HG03520 (cell line): ENCODE results near the gene OR2T12.
"Not testable (repeated sequence)": the region's sequence is repeated elsewhere in the genome, so short reads cannot be mapped to it uniquely, and the experiment has no call there.

Source experiments
- ATAC-seq: cut with Tn5 transposase; IDR thresholded peaks from one replicate; pipeline ENCODE4 v1.9.1; 2021; ENCODE audit warnings: mild to moderate bottlenecking, moderate library complexity; ENCODE audit not compliant: unreplicated experiment

OR2T12 gene, protein sequence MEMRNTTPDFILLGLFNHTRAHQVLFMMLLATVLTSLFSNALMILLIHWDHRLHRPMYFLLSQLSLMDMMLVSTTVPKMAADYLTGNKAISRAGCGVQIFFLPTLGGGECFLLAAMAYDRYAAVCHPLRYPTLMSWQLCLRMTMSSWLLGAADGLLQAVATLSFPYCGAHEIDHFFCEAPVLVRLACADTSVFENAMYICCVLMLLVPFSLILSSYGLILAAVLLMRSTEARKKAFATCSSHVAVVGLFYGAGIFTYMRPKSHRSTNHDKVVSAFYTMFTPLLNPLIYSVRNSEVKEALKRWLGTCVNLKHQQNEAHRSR

DNA sequence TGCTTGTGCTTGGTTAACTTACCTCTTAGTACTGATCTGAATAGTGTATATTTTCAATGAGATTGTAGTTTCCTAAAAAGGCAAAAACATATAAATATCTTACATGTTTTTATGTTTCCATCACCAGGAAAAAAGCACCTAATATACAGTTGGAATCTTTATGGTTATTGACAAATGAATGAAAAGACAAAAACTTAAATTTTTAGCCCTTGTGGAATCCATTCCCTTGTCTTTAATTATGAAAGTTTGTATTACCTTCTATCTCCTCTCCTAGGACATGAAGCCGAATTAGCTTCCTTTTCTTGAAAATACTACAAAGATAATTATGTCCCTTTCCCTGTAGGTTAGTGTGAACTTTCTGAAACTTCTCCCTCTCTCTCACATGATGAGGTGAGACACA lies at the start of gene OR2T12:
TSS of gene OR2T12 (minus strand) at position 101 of the 400 bp plus-strand sequence. CDS start 7,846 bp downstream, outside the sequence.
- no peak for ATAC-seq

DNA sequence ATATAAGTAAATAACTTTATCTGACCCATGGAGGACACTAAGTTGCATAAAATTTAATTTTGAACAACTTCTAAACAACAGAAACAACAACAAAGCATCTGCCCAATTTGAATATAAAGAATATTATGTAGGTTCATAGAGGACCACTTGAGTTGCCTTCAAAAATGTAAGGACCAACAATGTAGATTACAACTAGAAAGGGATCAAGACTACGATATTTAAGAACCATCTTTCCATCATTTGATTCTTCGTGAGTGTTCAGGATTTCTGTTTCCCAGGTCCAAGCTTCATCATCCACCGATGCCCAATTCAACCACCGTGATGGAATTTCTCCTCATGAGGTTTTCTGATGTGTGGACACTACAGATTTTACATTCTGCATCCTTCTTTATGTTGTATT lies 45.3 kb upstream of the OR2T12 start, which contains the start of gene OR14C36:
TSS of gene OR14C36 (plus strand) at position 301 of the 400 bp plus-strand sequence. CDS start at position 301, 0 bp downstream.
- ATAC-seq: no peak

DNA sequence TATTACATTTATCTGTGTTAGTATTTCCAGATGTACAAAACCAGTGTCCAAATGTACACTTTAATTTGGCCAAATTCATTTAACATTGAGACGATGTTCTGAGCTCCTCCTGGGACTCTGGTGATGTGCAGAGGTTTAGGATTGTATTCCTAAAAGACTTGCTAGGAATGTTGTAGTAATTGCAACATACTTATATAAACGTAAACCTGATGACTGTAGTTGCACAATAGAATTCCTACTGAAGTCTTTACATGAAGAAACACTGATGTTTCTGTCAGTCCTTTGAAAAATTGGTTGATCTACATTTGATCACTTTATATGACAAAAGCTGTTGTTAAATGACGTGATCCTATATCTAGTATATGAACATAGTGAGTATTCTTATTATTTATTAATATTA lies 40.2 kb upstream of the OR2T12 start:
- no peak for ATAC-seq

DNA sequence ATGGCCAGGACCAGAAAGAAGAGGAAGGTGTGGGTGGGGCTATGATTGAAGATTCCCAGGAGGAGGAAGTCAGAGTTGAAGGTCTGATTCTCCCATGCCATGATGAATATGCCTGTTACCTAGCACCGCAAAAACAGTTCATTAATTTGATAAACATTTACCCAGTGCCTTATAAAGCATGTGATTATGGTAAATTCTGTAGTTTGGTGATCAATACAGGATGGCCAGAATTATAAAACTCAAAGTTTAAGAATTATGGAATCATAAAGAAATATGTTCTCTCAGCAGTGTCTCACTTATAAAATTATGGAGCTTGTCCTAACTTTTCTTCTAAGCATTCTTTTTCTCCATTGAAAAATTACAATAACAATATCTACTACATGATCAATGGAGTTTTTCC lies 21.2 kb upstream of the OR2T12 start, which contains the start of gene OR2M7:
TSS of gene OR2M7 (minus strand) at position 101 of the 400 bp plus-strand sequence. CDS start at position 101, 0 bp downstream.
- ATAC-seq: no peak

DNA sequence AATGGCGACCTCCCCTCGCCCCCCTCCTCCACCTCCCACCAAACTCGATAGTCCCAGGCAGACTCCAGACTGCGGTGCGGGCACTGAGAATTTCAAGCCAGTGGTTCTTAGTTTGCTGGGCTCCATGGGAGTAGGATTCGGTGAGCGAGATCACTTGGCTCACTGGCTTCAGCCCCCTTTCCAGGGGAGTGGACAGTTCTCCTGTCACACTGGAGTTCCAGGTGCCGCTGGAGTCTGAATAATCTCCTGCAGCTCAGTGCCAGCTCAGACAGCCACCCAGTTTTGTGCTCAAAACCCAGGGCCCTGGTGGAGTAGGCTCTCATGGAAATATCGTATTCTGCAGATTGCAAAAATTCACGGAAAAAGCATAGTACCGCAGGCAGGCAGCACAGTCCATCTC lies 13.6 kb upstream of the OR2T12 start:
- ATAC-seq: no peak

DNA sequence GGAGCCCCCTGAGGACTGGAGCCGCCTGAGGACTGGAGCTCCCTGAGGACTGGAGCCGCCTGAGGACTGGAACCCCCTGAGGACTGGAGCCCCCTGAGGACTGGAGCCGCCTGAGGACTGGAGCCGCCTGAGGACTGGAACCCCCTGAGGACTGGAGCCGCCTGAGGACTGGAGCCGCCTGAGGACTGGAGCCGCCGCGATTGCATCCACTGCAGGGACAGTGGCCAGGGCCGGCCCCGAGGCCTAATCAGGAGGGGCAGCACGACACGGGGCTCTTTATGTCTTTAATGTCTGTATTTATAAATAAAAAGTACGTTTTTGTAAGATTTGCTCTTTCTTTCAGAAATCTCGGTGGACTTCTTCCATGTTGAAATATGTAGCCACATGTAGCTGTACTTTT lies 3.5 kb upstream of the OR2T12 start:
- ATAC-seq: not testable (repeated sequence)

DNA sequence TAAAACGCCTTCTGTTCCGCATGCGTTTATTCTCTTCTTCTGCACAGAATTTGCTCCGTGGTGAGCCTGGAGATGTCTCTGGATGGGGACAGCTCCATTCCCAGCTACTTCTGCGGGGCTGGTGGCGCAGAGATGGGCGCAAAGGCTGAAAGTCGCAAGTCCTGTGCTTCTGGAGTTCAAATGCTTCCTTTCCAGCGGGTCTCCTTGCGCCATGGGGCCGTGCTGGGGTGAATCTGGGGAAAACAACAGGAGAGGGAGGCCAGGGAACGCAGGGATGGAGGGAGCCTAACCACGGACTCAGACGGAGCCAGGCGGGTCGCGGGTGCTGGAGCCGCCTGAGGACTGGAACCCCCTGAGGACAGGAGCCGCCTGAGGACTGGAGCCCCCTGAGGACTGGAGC lies 2.9 kb upstream of the OR2T12 start:
- ATAC-seq: no peak

DNA sequence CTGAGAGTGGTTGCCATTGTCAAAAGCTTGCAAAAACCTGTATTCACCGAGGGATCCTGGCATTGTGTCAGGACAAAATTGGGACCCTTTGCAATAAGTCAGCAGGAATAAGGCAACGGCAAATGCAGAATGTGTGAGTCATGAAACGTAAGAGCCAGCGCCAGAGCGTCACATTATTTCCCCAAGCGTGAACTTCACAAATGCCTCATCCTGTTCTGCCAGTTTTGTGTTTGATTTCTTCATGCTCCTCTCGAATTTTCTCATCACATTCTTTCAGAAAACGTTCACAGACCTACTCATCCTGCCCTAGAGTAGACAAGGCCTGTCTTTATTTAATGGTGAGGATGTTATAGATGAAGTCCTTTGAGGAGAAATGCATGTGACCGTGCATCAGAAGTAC lies 2.4 kb upstream of the OR2T12 start:
- not testable (repeated sequence) for ATAC-seq

DNA sequence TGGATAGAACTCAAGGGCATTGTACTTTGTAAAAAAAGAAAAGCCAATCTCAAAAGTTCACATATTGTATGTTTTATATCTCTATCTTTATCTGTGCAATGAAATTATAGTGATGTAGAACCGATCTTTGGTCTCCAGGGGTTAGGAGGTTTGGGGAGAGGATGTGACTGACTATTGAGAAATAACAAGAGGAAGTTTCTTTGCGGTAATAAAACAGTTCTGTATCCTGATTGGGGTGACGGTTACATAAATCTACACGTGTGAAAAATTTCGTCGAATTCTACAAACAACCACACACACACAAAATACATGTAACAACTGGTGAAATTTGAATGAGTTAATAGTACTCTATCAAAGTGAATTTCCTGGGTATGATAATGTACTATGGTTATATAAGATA lies 14.8 kb downstream of the OR2T12 start:
- no peak for ATAC-seq

DNA sequence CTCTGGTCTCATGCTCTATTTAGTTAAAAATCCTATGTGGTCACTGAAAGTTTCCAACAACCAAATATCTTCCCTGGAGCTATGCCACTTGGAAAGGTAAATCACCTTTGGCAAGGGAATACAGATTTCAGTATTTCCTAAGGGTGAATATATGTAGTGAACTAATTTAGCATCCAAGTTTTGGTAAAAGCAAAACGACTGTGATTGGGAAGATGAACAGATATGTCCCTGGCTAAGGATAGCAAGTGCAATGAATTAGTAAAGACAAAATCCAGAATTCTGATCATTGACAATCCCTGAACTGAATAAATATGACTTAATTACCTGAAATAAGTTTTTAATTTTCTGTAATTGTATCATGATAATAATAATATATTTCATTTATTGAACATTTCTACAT lies 25.3 kb downstream of the OR2T12 start, which contains the start of gene OR2T33:
TSS of gene OR2T33 (minus strand) at position 101 of the 400 bp plus-strand sequence. CDS start 4,162 bp downstream, outside the sequence.
- no peak for ATAC-seq

DNA sequence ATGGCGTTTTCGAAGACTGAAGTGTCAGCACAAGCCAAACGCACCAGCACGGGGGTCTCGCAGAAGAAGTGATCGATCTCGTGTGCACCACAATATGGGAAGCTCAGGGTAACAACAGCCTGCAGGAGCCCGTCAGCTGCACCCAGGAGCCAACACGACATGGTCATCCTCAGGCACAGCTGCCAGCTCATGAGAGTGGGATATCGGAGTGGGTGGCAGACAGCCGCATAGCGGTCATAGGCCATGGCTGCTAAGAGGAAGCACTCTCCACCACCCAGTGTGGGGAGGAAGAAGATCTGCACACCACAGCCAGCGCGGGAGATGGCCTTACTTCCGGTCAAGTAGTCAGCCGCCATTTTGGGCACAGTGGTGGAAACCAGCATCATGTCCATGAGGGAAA lies 30.0 kb downstream of the OR2T12 start:
- not testable (repeated sequence) for ATAC-seq

DNA sequence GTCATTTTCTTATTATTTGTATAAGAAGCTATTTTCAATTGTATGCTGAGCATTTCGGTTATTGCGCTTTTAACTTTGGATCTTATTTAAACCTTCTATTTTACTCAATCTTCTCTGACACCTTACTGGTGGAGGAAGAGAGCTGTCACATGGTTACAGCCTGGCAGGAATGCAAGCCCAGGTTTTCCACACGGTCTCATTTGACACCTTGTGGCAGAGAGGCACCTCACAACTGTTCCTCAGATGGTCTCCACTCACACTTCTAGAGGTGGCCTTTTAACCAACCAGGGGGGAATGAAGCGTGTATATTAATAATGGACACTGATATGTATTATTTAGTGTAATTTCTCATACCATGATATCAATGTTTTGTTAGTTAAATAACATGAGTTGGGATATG lies 35.0 kb downstream of the OR2T12 start:
- ATAC-seq: no peak

DNA sequence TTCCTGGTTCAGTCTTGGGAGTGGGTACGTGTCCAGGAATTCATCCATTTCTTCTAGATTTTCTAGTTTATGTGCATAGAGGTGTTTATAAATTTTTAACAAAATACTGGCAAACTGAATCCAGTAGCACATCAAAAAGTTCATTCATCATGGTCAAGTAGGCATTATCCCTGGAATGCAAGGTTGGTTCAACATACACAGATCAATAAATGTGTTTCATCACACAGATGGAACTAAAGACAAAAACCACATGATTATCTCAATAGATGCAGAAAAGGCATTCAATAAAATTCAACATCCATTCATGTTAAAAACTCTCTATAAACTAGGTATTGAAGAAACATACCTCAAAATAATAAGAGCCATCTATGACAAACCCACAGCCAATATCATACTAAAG lies 43.9 kb downstream of the OR2T12 start:
- not testable (repeated sequence) for ATAC-seq

DNA sequence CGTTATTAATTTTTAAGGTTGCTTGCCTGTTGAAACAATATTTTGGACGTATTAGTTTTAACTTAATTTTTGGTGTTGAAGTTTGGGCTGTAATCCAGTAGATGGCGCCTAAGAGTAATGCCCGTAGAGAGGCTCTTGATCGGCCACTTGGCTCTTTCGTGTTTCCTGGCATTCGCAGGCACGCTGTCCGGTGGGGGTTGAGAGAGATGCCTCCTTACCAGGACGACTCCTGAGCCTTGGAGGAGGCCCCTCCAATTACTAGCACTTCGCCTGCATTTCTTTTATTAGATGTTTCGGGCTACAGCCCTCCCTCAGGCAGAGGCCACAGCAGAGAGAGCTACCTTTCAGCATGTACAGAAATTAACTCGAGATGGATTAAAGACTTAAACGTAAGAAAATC lies 60.0 kb downstream of the OR2T12 start:
- peak; percentile 92 for ATAC-seq
